ENCODE measurements around the gene DDX5. TPM values are rescaled to one million over a fixed set of nuclear protein-coding genes. Genes with fewer than 3 reads are reported as not detected.

Gene DDX5
- total and polyA plus RNA-seq, 2 of the 13 experiments (the other 11 are each of a cell fraction or from before 2014, with no cell fraction given) = 503 to 684 TPM

DNA sequence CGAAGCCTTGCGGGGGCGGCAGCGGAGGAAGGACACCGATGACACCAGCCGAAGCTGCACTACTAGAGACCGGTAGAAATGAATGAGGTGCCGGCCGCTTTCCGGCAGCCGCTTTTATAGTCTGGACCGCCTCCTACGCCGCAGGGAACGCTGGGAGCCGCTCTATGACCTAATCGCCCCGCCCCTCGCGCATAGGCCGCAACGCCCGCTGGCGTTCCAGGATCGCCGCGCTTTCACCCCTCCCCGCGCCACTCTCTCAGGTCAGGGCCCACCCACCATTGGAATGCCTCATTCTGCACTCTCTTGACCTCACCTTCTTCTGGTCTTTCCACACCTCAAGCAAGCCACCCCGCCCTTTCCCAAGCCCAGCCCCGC, at the start of gene DDX5 (continued):
- TF ChIP-seq, protein P1, sequence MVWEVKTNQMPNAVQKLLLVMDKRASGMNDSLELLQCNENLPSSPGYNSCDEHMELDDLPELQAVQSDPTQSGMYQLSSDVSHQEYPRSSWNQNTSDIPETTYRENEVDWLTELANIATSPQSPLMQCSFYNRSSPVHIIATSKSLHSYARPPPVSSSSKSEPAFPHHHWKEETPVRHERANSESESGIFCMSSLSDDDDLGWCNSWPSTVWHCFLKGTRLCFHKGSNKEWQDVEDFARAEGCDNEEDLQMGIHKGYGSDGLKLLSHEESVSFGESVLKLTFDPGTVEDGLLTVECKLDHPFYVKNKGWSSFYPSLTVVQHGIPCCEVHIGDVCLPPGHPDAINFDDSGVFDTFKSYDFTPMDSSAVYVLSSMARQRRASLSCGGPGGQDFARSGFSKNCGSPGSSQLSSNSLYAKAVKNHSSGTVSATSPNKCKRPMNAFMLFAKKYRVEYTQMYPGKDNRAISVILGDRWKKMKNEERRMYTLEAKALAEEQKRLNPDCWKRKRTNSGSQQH (CRISPR knock-in tag; IDR thresholded peaks at IDR 0.05; ENCODE audit: low read depth) = peak; percentile 72; the same call in 1 of the 2 replicates
- TF ChIP-seq KLF16 (CRISPR knock-in tag; IDR thresholded peaks at IDR 0.05) (peak in 1 of 2 experiments; percentile 96; a peak in 2 of 4 replicates), ZNF503 (CRISPR knock-in tag; IDR thresholded peaks at IDR 0.05) (peak; percentile 16; the same call in 1 of the 2 replicates), MYNN (CRISPR knock-in tag; IDR thresholded peaks at IDR 0.05; ENCODE audit: low read depth) (no peak; the same call in 1 of the 2 replicates), ZC3H13 (CRISPR knock-in tag; IDR thresholded peaks at IDR 0.05) (no peak; the same call in 1 of the 2 replicates), ZNF577 (CRISPR knock-in tag; IDR thresholded peaks at IDR 0.05; ENCODE audit: borderline replicate concordance, low read depth) (no peak), ISL2 (CRISPR knock-in tag; IDR thresholded peaks at IDR 0.05) (peak; percentile 45), MZF1 (CRISPR knock-in tag; IDR thresholded peaks at IDR 0.05; ENCODE audit: borderline replicate concordance) (no peak), ZNF652 (CRISPR knock-in tag; IDR thresholded peaks at IDR 0.05; ENCODE audit: borderline replicate concordance, low read depth) (no peak; the same call in 1 of the 2 replicates), RBM22 (optimal IDR thresholded peaks at IDR 0.05; ENCODE audit: low read length) (peak; percentile 76), ZNF354B (CRISPR knock-in tag; IDR thresholded peaks at IDR 0.05) (no peak), ATF3 (CRISPR knock-in tag; IDR thresholded peaks at IDR 0.05) (peak; percentile 69), GPBP1L1 (CRISPR knock-in tag; IDR thresholded peaks at IDR 0.05) (no peak), IRF2 (CRISPR knock-in tag; IDR thresholded peaks at IDR 0.05) (peak; percentile 64), TAF1 (CRISPR knock-in tag; IDR thresholded peaks at IDR 0.05) (peak; percentile 89), ZNF362 (CRISPR knock-in tag; IDR thresholded peaks at IDR 0.05; ENCODE audit: borderline replicate concordance) (no peak), MTF2 (CRISPR knock-in tag; IDR thresholded peaks at IDR 0.05; ENCODE audit: borderline replicate concordance) (no peak; the same call in 1 of the 2 replicates)
- TF ChIP-seq, protein P2, sequence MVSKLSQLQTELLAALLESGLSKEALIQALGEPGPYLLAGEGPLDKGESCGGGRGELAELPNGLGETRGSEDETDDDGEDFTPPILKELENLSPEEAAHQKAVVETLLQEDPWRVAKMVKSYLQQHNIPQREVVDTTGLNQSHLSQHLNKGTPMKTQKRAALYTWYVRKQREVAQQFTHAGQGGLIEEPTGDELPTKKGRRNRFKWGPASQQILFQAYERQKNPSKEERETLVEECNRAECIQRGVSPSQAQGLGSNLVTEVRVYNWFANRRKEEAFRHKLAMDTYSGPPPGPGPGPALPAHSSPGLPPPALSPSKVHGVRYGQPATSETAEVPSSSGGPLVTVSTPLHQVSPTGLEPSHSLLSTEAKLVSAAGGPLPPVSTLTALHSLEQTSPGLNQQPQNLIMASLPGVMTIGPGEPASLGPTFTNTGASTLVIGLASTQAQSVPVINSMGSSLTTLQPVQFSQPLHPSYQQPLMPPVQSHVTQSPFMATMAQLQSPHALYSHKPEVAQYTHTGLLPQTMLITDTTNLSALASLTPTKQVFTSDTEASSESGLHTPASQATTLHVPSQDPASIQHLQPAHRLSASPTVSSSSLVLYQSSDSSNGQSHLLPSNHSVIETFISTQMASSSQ (IDR thresholded peaks at IDR 0.05; ENCODE audit: low read depth) = no peak
- TF ChIP-seq, protein P2 (CRISPR knock-in tag; IDR thresholded peaks at IDR 0.05; ENCODE audit: borderline replicate concordance) = no peak; the same call in 1 of the 2 replicates
- TF ChIP-seq, protein P3, sequence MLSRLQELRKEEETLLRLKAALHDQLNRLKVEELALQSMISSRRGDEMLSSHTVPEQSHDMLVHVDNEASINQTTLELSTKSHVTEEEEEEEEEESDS (CRISPR knock-in tag; IDR thresholded peaks at IDR 0.05; ENCODE audit: borderline replicate concordance) = no peak

Data from HepG2 (cell line).